Body of pancreas (tissue), 4 donors: ENCODE measurements around the gene KRT82.

ENCODE experiments used
- CTCF ChIP-seq, 7 experiments: fragments of 450-650 bp in 4 of 7; fragments of 200-600 bp in 3 of 7; sonication (generic) in 3 of 7; IDR thresholded peaks; one replicate each; pipeline ENCODE4 v1.5.1; 2016 to 2019; ENCODE audit warnings: antibody characterized with exemption in 7 of 7
- POLR2A ChIP-seq, 3 donors: fragments of 450-650 bp; IDR thresholded peaks; one replicate each; pipeline ENCODE4 v1.6.1; 2016; ENCODE audit warnings: antibody characterized with exemption in 3 of 3, mild to moderate bottlenecking in 2 of 3

DNA sequence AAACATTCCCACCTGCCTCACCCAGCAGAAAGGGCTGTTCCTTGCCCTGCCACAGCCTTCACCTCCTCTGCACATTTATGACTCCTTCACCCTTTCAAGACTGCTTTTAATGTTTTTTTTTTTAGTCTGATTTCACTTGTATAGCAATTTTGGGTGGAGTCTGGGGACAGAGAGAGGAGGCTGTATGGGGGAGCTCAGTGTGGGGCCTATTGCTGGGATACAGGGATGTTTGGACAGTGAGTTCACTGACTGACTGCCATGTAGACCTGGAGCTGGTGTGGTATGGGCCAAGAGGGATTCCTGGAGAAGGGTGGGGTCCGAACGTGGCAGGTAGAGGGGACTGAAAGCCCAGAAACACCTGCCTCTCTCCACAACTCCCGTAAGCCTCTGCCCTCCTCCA is 36.9 kb downstream of the KRT82 start:
- TF ChIP-seq POLR2A (IDR thresholded peaks at IDR 0.05) (no peak), CTCF (IDR thresholded peaks at IDR 0.05) (no peak)
